ENCODE results near the gene DNAJC17.

GRCh38 chr15:40739854-40740253 is 67.4 kb downstream of the DNAJC17 start:
- TF ChIP-seq TCF7L2 (IDR thresholded peaks at IDR 0.05; ENCODE audit: borderline replicate concordance, extremely low read depth, insufficient read depth, insufficient read length), result no peak
- TF ChIP-seq CTCF (IDR thresholded peaks at IDR 0.05 in 2 of 3, conservative IDR thresholded peaks at IDR 0.05 in 1 of 3; ENCODE audit: borderline replicate concordance in 1 of 3, insufficient read depth in 1 of 3, low read depth in 2 of 3, low read length in 2 of 3), result peak in 1 of 3 experiments; percentile 41; a peak in 2 of 6 replicates
- no peak for TF ChIP-seq SP1 (IDR thresholded peaks at IDR 0.05; ENCODE audit: low read depth)
- no peak for TF ChIP-seq POLR2A (IDR thresholded peaks at IDR 0.05; ENCODE audit: borderline replicate concordance, extremely low read depth, insufficient read depth, insufficient read length)
- no peak for TF ChIP-seq POLR2AphosphoS5 (IDR thresholded peaks at IDR 0.05; ENCODE audit: low read depth, low read length)
- TF ChIP-seq JUND (IDR thresholded peaks at IDR 0.05), result no peak
- no peak for TF ChIP-seq EZH2 (IDR thresholded peaks at IDR 0.05)

Measured in HCT116 (cell line).